Measurements from ENCODE around the gene STON2. TPM values are rescaled to one million over a fixed set of nuclear protein-coding genes. Genes with fewer than 3 reads are reported as not detected.

The STON2 gene
- polyA plus RNA-seq, 3 donors from 2014 or later: 0.16 TPM; not detected in 2

- no peak overlapping the region for H3K4me3 Mint-ChIP-seq
- no peaks in the 10 kb centered on the region for H3K4me1 Mint-ChIP-seq
- H3K27ac Mint-ChIP-seq: no peak overlapping the region
- peaks cover 1 to 8% (median 4%) of the 10 kb centered on the region in 3 donors for H3K27me3 Mint-ChIP-seq (ENCODE audit: low read depth in 3 of 3)
- DNase-seq: no peak
- no peaks in the 10 kb centered on the region for H3K9me3 Mint-ChIP-seq
- no peaks in the 10 kb centered on the region for H3K36me3 Mint-ChIP-seq
Measured at GRCh38 chr14:81309511-81309910, 90.6 kb downstream of the STON2 start.

- peaks cover 0 to 5% of the 10 kb centered on the region in 2 donors for H3K4me1 Mint-ChIP-seq
- no peak overlapping the region for H3K27ac Mint-ChIP-seq
- peaks cover 1 to 6% (median 4%) of the 10 kb centered on the region in 3 donors for H3K27me3 Mint-ChIP-seq (ENCODE audit: low read depth in 3 of 3)
- H3K36me3 Mint-ChIP-seq: no peaks in the 10 kb centered on the region
- no peak for DNase-seq
- no peak overlapping the region for H3K4me3 Mint-ChIP-seq
- no peaks in the 10 kb centered on the region for H3K9me3 Mint-ChIP-seq
Measured at GRCh38 chr14:81305743-81306142, 94.4 kb downstream of the STON2 start.

- Mint-ChIP-seq H3K9me3 (no peaks in the 10 kb centered on the region), H3K4me1 (peaks cover 0 to 5% of the 10 kb centered on the region in 2 donors), H3K4me3 (no peak overlapping the region), H3K27me3 (ENCODE audit: low read depth in 3 of 3) (peaks cover 1 to 6% (median 4%) of the 10 kb centered on the region in 3 donors), H3K36me3 (no peaks in the 10 kb centered on the region), H3K27ac (no peak overlapping the region)
- DNase-seq: no peak
Measured at GRCh38 chr14:81305065-81305464, 95.1 kb downstream of the STON2 start.

- no peak for DNase-seq
- no peak overlapping the region for H3K4me3 Mint-ChIP-seq
- H3K4me1 Mint-ChIP-seq: peaks cover 0 to 5% of the 10 kb centered on the region in 2 donors
- no peak overlapping the region for H3K27ac Mint-ChIP-seq
- H3K36me3 Mint-ChIP-seq: no peaks in the 10 kb centered on the region
- peaks cover 0 to 4% (median 1%) of the 10 kb centered on the region in 3 donors for H3K27me3 Mint-ChIP-seq (ENCODE audit: low read depth in 3 of 3)
- no peaks in the 10 kb centered on the region for H3K9me3 Mint-ChIP-seq
Measured at GRCh38 chr14:81303258-81303935, 96.7 kb downstream of the STON2 start.

GRCh38 chr14:81302638-81303037 is 97.5 kb downstream of the STON2 start:
- Mint-ChIP-seq H3K9me3 (no peaks in the 10 kb centered on the region), H3K27me3 (ENCODE audit: low read depth in 3 of 3) (peaks cover 0 to 4% (median 1%) of the 10 kb centered on the region in 3 donors), H3K36me3 (no peaks in the 10 kb centered on the region), H3K4me3 (no peak overlapping the region), H3K27ac (no peak overlapping the region), H3K4me1 (peaks cover 0 to 5% of the 10 kb centered on the region in 2 donors)
- no peak for DNase-seq

- no peaks in the 10 kb centered on the region for H3K36me3 Mint-ChIP-seq
- no peak overlapping the region for H3K4me3 Mint-ChIP-seq
- no peaks in the 10 kb centered on the region for H3K9me3 Mint-ChIP-seq
- peaks cover 0 to 4% (median 1%) of the 10 kb centered on the region in 3 donors for H3K27me3 Mint-ChIP-seq (ENCODE audit: low read depth in 3 of 3)
- peaks cover 0 to 5% of the 10 kb centered on the region in 2 donors for H3K4me1 Mint-ChIP-seq
- no peak overlapping the region for H3K27ac Mint-ChIP-seq
- no peak for DNase-seq
Measured at GRCh38 chr14:81301813-81302212, 98.3 kb downstream of the STON2 start.

- no peak for DNase-seq
- no peaks in the 10 kb centered on the region for H3K9me3 Mint-ChIP-seq
- H3K36me3 Mint-ChIP-seq: no peaks in the 10 kb centered on the region
- H3K4me1 Mint-ChIP-seq: peaks cover 0 to 5% of the 10 kb centered on the region in 2 donors
- H3K27ac Mint-ChIP-seq: no peak overlapping the region
- H3K4me3 Mint-ChIP-seq: no peak overlapping the region
- peaks cover 0 to 4% (median 1%) of the 10 kb centered on the region in 3 donors for H3K27me3 Mint-ChIP-seq (ENCODE audit: low read depth in 3 of 3)
Measured at GRCh38 chr14:81301371-81301770, 98.8 kb downstream of the STON2 start.

- Mint-ChIP-seq H3K4me1 (peaks cover 0 to 5% of the 10 kb centered on the region in 2 donors), H3K27me3 (ENCODE audit: low read depth in 3 of 3) (peaks cover 0 to 4% (median 0%) of the 10 kb centered on the region in 3 donors), H3K27ac (no peak overlapping the region), H3K9me3 (no peaks in the 10 kb centered on the region), H3K4me3 (no peak overlapping the region), H3K36me3 (no peaks in the 10 kb centered on the region)
- DNase-seq: no peak
Measured at GRCh38 chr14:81298911-81299310, 101.2 kb downstream of the STON2 start.

GRCh38 chr14:81298122-81298521 is 102.0 kb downstream of the STON2 start:
- no peaks in the 10 kb centered on the region for H3K36me3 Mint-ChIP-seq
- H3K4me1 Mint-ChIP-seq: peaks cover 0 to 2% of the 10 kb centered on the region in 2 donors
- no peak for DNase-seq

GRCh38 chr14:81295958-81296923 is 103.9 kb downstream of the STON2 start:
- H3K4me3 Mint-ChIP-seq: no peak overlapping the region
- DNase-seq: no peak
- no peak overlapping the region for H3K27ac Mint-ChIP-seq
- H3K36me3 Mint-ChIP-seq: no peaks in the 10 kb centered on the region
- no peaks in the 10 kb centered on the region for H3K4me1 Mint-ChIP-seq
- no peaks in the 10 kb centered on the region for H3K9me3 Mint-ChIP-seq
- H3K27me3 Mint-ChIP-seq (ENCODE audit: low read depth in 3 of 3): peaks cover 0 to 2% (median 0%) of the 10 kb centered on the region in 3 donors

More at GRCh38 chr14:81298122-81298521, 102.0 kb downstream of the STON2 start:
- Mint-ChIP-seq H3K27ac (no peak overlapping the region), H3K4me3 (no peak overlapping the region), H3K9me3 (no peaks in the 10 kb centered on the region), H3K27me3 (ENCODE audit: low read depth in 3 of 3) (peaks cover 0 to 4% (median 0%) of the 10 kb centered on the region in 3 donors)

GRCh38 chr14:81289516-81289915 is 110.6 kb downstream of the STON2 start:
- Mint-ChIP-seq H3K36me3 (no peaks in the 10 kb centered on the region), H3K9me3 (no peaks in the 10 kb centered on the region), H3K27ac (no peak overlapping the region), H3K4me1 (no peaks in the 10 kb centered on the region), H3K4me3 (no peak overlapping the region), H3K27me3 (ENCODE audit: low read depth in 3 of 3) (peaks cover 2 to 3% (median 2%) of the 10 kb centered on the region in 3 donors)
- DNase-seq: no peak

GRCh38 chr14:81286574-81287370 is 113.4 kb downstream of the STON2 start:
- H3K4me1 Mint-ChIP-seq: no peaks in the 10 kb centered on the region

GRCh38 chr14:81285245-81285644 is 114.9 kb downstream of the STON2 start:
- no peak for DNase-seq
- Mint-ChIP-seq H3K27me3 (ENCODE audit: low read depth in 3 of 3) (peaks cover 0 to 3% (median under 1%) of the 10 kb centered on the region in 3 donors), H3K4me1 (no peaks in the 10 kb centered on the region), H3K36me3 (no peaks in the 10 kb centered on the region), H3K4me3 (no peak overlapping the region), H3K27ac (no peak overlapping the region), H3K9me3 (no peaks in the 10 kb centered on the region)

More at GRCh38 chr14:81286574-81287370, 113.4 kb downstream of the STON2 start:
- H3K9me3 Mint-ChIP-seq: no peaks in the 10 kb centered on the region
- H3K4me3 Mint-ChIP-seq: no peak overlapping the region
- H3K27ac Mint-ChIP-seq: no peak overlapping the region
- DNase-seq: no peak
- peaks cover 2 to 3% (median 2%) of the 10 kb centered on the region in 3 donors for H3K27me3 Mint-ChIP-seq (ENCODE audit: low read depth in 3 of 3)
- H3K36me3 Mint-ChIP-seq: no peaks in the 10 kb centered on the region

Data from immature natural killer cell (primary cell).